HG02588 (cell line): ENCODE data around the gene ALG14.
"Not testable (repeated sequence)": the region's sequence is repeated elsewhere in the genome, so short reads cannot be mapped to it uniquely, and the experiment has no call there.

Source experiments
- ATAC-seq: cut with Tn5 transposase; IDR thresholded peaks from one replicate; pipeline ENCODE4 v1.9.1; 2021; ENCODE audit warnings: mild to moderate bottlenecking, moderate library complexity; ENCODE audit not compliant: unreplicated experiment

Gene ALG14

GRCh38 chr1:95088303-95088702, 15.6 kb upstream of the ALG14 start:
- no peak for ATAC-seq

DNA sequence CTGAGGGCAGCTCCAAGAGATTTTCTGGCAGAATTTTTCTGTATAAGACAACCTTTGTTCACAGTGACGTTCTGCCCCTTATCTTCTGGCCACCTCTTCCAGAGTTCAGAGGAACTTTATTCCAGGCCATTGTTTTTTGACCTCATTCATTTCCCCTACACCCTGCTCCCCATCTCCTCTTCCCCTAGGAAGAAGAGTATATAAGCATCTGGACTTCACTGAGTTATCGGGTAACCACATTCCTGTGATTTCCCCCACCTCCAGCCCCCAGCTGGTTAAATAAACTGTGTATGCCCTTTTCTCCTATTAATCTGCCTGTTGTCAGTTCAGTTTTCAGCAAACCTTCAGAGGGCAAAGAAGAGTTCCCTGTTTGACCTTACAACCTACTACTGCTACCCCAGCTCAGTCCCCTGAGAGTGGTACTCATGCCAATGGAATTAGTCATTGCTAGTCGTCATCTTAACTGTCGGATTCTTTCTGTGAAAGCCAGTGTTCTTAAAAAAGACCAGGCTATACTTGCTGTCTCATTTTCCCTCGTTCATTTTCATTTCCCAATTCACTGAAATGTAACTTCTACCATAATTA, 14.3 kb upstream of the ALG14 start:
- no peak for ATAC-seq

- ATAC-seq, result no peak
Observed at GRCh38 chr1:95085376-95085775, 12.6 kb upstream of the ALG14 start.

GRCh38 chr1:95084317-95085176, 11.8 kb upstream of the ALG14 start:
- ATAC-seq, result peak; percentile 52

DNA sequence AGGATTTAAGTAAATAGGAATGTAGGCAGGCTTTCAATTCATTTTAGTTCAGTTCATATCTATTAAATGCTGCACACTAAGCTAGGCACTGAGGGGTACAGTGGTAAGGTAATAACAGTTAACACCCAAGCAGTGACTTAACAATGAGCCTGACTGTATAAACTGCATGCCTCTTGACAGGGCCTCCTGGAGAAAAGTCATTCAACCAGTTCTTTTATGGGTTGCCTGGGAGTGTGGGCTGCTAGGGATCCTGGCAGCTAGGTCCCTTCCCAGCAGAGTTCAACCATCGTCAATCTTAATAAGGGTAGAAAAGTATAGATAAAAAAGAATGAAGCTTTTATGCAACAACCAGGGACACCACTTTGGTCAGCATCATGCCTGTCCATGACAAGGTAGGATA, 8.1 kb upstream of the ALG14 start:
- no peak for ATAC-seq

DNA sequence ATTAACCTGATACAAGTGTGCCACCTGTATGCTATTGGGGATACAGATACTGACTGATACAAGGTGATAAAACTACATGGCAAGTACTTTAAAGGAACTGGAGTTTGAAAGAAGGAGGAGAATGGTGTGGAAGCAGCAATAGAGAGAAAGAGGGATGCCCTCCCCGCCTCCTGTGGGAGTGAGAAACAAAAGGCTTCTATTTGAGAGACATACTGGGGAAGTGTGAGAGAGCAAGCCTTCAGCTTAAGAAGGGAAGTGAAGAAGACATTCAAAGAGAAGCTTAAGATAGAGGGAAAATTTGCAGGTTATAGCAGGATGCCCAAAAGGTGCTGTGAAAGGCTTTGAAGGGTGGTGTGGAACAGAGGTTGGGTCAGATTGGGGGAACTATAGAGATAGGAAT, 7.7 kb upstream of the ALG14 start:
- no peak for ATAC-seq

- ATAC-seq, result no peak
Observed at GRCh38 chr1:95076034-95076433, 3.3 kb upstream of the ALG14 start.

GRCh38 chr1:95073446-95073845, 695 bp upstream of the ALG14 start:
- ATAC-seq, result no peak

DNA sequence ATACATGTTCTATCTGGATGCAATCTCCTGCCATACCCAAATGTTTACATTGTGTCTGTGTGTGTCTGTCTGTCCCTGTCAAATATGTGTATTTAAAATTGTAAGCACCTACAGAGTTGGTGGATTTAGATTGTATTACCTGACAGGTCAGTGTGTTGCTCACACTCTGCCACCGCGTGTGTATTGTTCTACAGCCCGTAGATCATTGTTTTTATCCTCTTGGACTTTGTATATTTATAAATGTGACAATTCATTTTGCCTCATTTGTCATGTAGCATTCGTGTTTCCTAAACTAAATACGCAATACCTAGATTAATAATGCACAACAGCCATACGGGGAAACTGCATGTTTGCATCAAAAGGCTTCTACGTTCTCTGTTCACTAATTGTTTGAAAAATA, 634 bp downstream of the ALG14 start:
- no peak for ATAC-seq

DNA sequence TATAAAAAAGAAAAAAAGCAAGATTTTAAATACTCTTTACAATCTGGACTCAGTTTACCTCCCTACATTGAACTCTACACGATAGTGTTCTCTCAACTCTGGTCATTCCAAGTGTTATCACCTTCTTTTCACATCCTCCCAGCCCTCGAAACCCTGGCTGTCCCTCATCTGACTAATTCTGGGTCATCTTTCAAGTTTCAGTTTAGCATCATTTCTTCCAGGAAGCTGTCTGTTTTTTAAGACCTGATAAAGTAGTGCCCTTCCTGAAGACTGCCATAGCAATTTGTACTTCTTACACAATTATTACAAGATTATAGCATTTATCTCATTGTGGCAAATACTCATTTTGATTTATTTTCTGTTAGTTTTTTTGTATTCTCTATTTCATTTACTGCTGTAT, 1.2 kb downstream of the ALG14 start:
- ATAC-seq, result no peak

- ATAC-seq, result no peak
Observed at GRCh38 chr1:95069710-95070093, 3.0 kb downstream of the ALG14 start.

DNA sequence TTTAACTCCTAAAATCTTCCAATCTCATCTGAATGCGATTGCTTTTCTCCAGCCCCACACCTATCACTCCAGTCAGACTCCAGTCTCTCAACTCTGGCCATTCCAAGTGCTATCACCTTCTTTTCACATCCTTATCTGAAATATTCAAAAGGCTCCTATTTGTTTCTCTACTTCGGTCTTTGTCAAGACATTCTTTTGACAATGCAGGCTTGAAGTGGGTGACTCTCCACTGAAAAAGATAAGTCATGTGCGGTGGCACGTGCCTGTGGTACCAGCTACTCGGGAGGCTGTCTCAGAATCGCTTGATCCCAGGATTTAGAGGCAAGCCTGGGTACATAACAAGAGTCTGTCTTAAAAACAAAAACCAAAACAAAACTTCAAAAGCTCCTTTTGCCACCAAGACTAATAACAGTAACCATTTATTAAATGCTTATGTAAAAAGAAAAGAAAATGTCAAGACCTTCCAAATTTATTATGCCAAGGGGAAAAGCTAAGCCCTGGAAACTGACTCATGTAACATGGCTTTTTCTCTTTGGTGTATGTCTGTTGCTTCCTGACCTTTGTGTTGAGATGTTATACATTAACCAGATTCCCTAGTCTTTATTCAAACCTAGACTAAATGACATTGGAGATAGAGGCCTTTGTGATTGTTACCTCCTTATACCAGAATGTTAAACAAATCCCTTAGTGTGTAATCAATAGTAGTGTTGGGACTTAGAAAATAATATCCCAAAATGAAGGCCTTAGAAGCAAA, 3.6 kb downstream of the ALG14 start:
- no peak for ATAC-seq

DNA sequence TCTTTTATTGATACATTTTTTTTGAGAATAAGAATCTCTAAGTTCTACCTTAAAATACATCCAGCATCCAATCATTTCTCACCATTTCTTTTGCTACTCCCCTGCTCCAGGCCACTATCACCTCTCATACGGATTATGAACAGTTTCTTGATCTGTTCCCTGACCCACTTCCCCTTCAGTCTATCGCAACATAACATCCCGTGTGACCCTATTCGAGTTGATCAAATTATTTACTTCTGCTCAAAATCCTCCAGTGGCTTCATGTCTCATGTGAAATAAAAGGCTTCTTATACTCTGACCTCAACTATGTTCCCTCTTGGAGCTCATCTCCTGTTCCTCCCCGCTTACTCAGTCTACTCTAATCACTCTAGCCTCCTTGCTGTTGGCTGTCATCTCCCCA, 5.2 kb downstream of the ALG14 start:
- no peak for ATAC-seq

DNA sequence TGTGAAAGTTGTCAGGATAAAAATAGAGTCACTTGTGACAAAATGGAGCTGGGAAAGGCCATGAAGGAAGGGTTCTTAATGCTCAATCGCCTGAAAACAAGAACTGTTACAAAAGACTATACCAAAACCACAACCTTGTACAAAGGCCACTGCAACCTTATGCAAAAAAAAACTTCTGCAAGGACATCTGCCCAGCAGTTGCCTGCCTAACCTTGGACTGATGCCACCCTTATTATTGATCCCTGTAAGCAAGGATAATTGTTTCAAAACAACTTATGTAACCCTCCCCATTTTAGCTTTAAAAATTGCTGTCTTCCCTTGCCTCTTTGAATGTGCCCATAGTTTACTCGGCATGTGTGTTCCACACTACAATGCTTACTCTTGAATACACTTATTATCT, 5.7 kb downstream of the ALG14 start:
- no peak for ATAC-seq

DNA sequence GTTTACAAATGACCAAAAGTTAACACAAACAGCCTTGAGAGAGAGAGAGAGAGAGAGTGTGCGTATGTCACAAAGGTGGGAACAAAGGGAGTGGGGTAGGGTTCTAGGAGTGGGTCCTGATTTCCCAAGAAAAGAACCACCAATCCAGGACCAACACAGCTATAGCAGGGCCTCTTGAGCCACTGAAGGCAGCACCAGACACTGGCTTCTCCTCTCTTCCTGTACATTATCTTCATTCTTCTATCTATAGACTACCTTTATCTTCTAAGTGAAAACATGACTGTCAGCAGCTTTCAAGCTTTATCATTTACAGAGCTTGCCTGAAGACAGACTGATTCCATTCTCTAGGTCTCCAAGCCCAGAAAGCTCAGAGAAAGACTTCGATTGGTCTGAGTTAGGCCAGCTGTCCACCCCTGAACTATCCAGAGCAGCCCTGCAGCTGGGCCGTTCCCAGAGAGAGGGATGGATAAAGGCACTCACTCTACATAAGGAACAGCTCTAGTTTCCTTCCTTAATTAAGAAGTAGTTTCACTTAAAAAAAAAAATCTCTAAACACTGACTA, 11.2 kb downstream of the ALG14 start:
- no peak for ATAC-seq

- no peak for ATAC-seq
Observed at GRCh38 chr1:95058974-95059373, 13.8 kb downstream of the ALG14 start.

DNA sequence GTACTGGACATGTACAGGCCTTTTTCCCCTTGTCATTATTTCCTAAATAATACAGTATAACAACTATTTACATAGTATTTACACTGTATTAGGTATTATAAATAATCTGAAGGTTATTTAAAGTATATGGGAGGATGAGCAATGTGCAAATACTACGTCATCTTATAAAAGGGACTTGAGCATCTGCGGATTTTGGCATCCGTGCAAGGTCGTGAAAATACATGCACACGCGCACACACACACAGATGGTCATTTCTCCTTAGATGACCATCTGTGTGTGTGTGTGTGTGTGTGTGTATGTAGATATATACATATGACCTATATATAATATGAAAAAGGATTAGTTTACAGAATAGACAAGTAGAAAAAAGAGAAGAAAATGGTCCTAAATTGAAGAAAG, 15.4 kb downstream of the ALG14 start:
- no peak for ATAC-seq

GRCh38 chr1:95049935-95050334, 22.8 kb downstream of the ALG14 start:
- no peak for ATAC-seq

DNA sequence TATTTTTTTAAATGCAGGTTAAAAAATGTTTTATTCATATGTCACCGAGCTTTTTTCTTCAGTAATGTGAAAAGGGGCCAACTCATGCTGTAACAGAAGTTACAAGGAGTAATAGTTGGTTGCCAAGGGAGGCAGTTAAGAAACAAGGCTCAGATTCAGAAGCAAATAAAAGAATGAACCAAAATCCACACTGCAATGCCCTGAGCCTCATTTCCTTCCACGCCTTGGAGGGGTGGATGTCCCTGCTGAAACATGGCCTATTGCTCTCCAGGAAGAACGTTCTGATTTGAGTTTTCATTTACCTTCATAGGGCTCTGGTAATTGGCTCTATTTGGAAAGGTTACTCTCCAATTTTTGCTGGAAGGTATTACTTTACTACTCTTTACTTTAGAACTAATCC, 24.4 kb downstream of the ALG14 start:
- ATAC-seq, result no peak

GRCh38 chr1:95047624-95048023, 25.1 kb downstream of the ALG14 start:
- not testable (repeated sequence) for ATAC-seq

- no peak for ATAC-seq
Observed at GRCh38 chr1:95046359-95046758, 26.4 kb downstream of the ALG14 start.
